Esophagus muscularis mucosa (tissue), 3 donors: ENCODE results near the gene FIS1.

Source experiments
- CTCF ChIP-seq, 3 experiments: fragments of 200-600 bp in 2 of 3; fragments of 450-650 bp in 1 of 3; sonication (generic) in 2 of 3; IDR thresholded peaks; one replicate each; pipeline ENCODE4 v1.5.1; 2017 to 2019; ENCODE audit warnings: antibody characterized with exemption in 3 of 3, mild to moderate bottlenecking in 2 of 3, moderate library complexity in 1 of 3
- POLR2A ChIP-seq: fragments of 450-650 bp; IDR thresholded peaks from one replicate; pipeline ENCODE4 v1.6.1; 2017; ENCODE audit warnings: antibody characterized with exemption, moderate library complexity, mild to moderate bottlenecking, low read depth

GRCh38 chr7:101207459-101207858, 37.4 kb downstream of the FIS1 start:
- TF ChIP-seq POLR2A, result no peak
- TF ChIP-seq CTCF (IDR thresholded peaks at IDR 0.05), result no peak
